Measurements from ENCODE around the gene FLNB. TPM values are rescaled to one million over a fixed set of nuclear protein-coding genes. Genes with fewer than 3 reads are reported as not detected.
A peak's percentile ranks its signal among the peaks of the same experiment; 100 is the strongest.

FLNB gene
- total RNA-seq, 1 experiment from 2014 or later = 83.4 TPM

- Mint-ChIP-seq H3K36me3 (ENCODE audit: insufficient read depth in 1 of 3, low read depth in 3 of 3) (peaks cover 0 to 5% (median 0%) of the 10 kb centered on the region in 3 experiments; a peak in 4 of 7 replicates), H3K27me3 (ENCODE audit: low read depth) (no peaks in the 10 kb centered on the region), H3K27ac (peak overlapping the region; percentile 73 to 89 (median 80); a peak in 5 of 7 replicates), H3K4me1 (peaks cover 55 to 66% of the 10 kb centered on the region in 2 experiments), H3K9me3 (no peaks in the 10 kb centered on the region), H3K4me3 (no peak overlapping the region)
- H3K79me1 ChIP-seq (ENCODE audit: insufficient read depth, low read depth, low read length, poor library complexity, severe bottlenecking) = no peaks in the 10 kb centered on the region
- no peak overlapping the region for H3K27ac ChIP-seq (ENCODE audit: insufficient read length, low read depth, low read length)
- H3K79me2 ChIP-seq (ENCODE audit: insufficient read depth, low read length) = peaks cover 9% of the 10 kb centered on the region; the same call in 1 of the 2 replicates
- H3K23ac ChIP-seq (ENCODE audit: insufficient read length, low read depth, low read length) = no peak overlapping the region
- H2AK5ac ChIP-seq (ENCODE audit: insufficient read length, low read length) = no peak overlapping the region
- H3K18ac ChIP-seq (ENCODE audit: insufficient read length, low read depth, low read length) = no peak overlapping the region
- no peak overlapping the region for H2BK20ac ChIP-seq (ENCODE audit: low read depth, low read length, poor library complexity, severe bottlenecking)
- no peak overlapping the region for H2BK120ac ChIP-seq (ENCODE audit: low read depth, low read length, poor library complexity, severe bottlenecking)
- H3K14ac ChIP-seq (ENCODE audit: insufficient read depth, low read length) = no peak overlapping the region
- no peaks in the 10 kb centered on the region for H4K20me1 ChIP-seq (ENCODE audit: control insufficient read depth, insufficient read depth, insufficient read length)
- H4K91ac ChIP-seq (ENCODE audit: insufficient read length, low read depth, low read length) = no peak overlapping the region
- peak; percentile 55 for DNase-seq
- H3K9ac ChIP-seq (ENCODE audit: extremely low read depth, insufficient read length, low read length) = no peak overlapping the region
- no CpG with 5 or more reads among the region's 6 CpGs for WGBS (ENCODE audit: extremely low coverage, insufficient read length, low lambda C conversion rate)
- H4K8ac ChIP-seq (replicated peaks; ENCODE audit: insufficient read length, low read depth, low read length) = no peak overlapping the region
- no peak overlapping the region for H2BK12ac ChIP-seq (ENCODE audit: insufficient read length, low read depth, low read length)
- no peak for TF ChIP-seq CTCF (conservative IDR thresholded peaks at IDR 0.05)
- no peaks in the 10 kb centered on the region for H3K23me2 ChIP-seq (ENCODE audit: insufficient read length, low read depth, low read length, poor library complexity, severe bottlenecking)
- peaks cover 19% of the 10 kb centered on the region for H3K4me1 ChIP-seq (ENCODE audit: insufficient read depth, low read length)
- H3K27me3 ChIP-seq (ENCODE audit: insufficient read depth, low read length) = no peaks in the 10 kb centered on the region
- H3K4me2 ChIP-seq (ENCODE audit: insufficient read depth, insufficient read length, low read length) = no peak overlapping the region
- H2BK15ac ChIP-seq (ENCODE audit: low read depth, low read length) = no peak overlapping the region
- no peak overlapping the region for H4K5ac ChIP-seq (ENCODE audit: insufficient read length, low read depth, low read length)
- H3T11ph ChIP-seq (ENCODE audit: low read length) = no peak overlapping the region
- H3K4ac ChIP-seq (ENCODE audit: low read depth, low read length) = no peak overlapping the region
- H3K9me3 ChIP-seq (ENCODE audit: control insufficient read depth, low read depth, low read length) = no peaks in the 10 kb centered on the region
- no peak overlapping the region for H2BK5ac ChIP-seq (ENCODE audit: insufficient read length, low read length)
- H2AFZ ChIP-seq (ENCODE audit: low read length) = no peak overlapping the region
- no peak overlapping the region for H3K56ac ChIP-seq (ENCODE audit: insufficient read length, low read depth, low read length)
These were observed 26.7 kb downstream of the FLNB start for GRCh38 chr3:58034738-58035523.

Data from H9 (cell line).